Neural progenitor cell (in vitro differentiated cells): Measurements from ENCODE around the gene SPAG16. TPM values are rescaled to one million over a fixed set of nuclear protein-coding genes. Genes with fewer than 3 reads are reported as not detected.

ENCODE experiments used
- DNase-seq: peaks from one replicate; pipeline ENCODE4 v3.0.0-alpha.2; 2016; ENCODE audit warnings: low spot score
- H2AFZ ChIP-seq: fragments of 200-600 bp; sonication (generic); replicated peaks from 2 replicates; pipeline ENCODE4 v1.6.1; 2016; ENCODE audit warnings: antibody characterized with exemption
- H3F3A ChIP-seq: fragments of 200-600 bp; sonication (generic); 2 replicates; pipeline ENCODE4 v1.6.1; 2016; ENCODE audit warnings: antibody characterized with exemption, low read depth
- H3K27ac ChIP-seq: fragments of 200-600 bp; sonication (generic); 2 replicates; pipeline ENCODE4 v1.5.1; 2016; ENCODE audit warnings: mild to moderate bottlenecking
- H3K27me3 ChIP-seq: fragments of 200-600 bp; sonication (generic); 2 replicates; pipeline ENCODE4 v1.6.1; 2016; ENCODE audit warnings: mild to moderate bottlenecking, moderate library complexity
- H3K36me3 ChIP-seq: fragments of 200-600 bp; sonication (generic); 2 replicates; pipeline ENCODE4 v1.5.1; 2016
- H3K4me1 ChIP-seq: fragments of 200-600 bp; sonication (generic); 2 replicates; pipeline ENCODE4 v1.6.1; 2016; ENCODE audit warnings: mixed run types
- H3K4me2 ChIP-seq: fragments of 200-600 bp; sonication (generic); 2 replicates; pipeline ENCODE4 v1.6.1; 2016
- H3K4me3 ChIP-seq: fragments of 200-600 bp; sonication (generic); 2 replicates; pipeline ENCODE4 v1.5.1; 2016
- H3K79me2 ChIP-seq: fragments of 200-600 bp; sonication (generic); 2 replicates; pipeline ENCODE4 v1.6.1; 2016; ENCODE audit warnings: low read depth
- H3K9ac ChIP-seq: fragments of 200-600 bp; sonication (generic); 2 replicates; pipeline ENCODE4 v1.6.1; 2016
- H3K9me3 ChIP-seq: fragments of 200-600 bp; sonication (generic); 2 replicates; pipeline ENCODE4 v1.5.1; 2016; ENCODE audit warnings: low read depth
- H4K20me1 ChIP-seq: fragments of 200-600 bp; sonication (generic); 2 replicates; pipeline ENCODE4 v1.6.1; 2016; ENCODE audit warnings: low read depth
- H3K27ac Mint-ChIP-seq: 3 replicates; pipeline ENCODE4 v1.8.0; 2021; ENCODE audit warnings: mixed read lengths
- H3K27me3 Mint-ChIP-seq: 2 replicates; pipeline ENCODE4 v1.8.0; 2022; ENCODE audit warnings: low read depth, mild to moderate bottlenecking, inconsistent platforms, moderate library complexity, mixed read lengths; ENCODE audit not compliant: insufficient read depth
- H3K36me3 Mint-ChIP-seq: 3 replicates; pipeline ENCODE4 v1.8.0; 2021; ENCODE audit warnings: mixed read lengths
- H3K4me1 Mint-ChIP-seq: 3 replicates; pipeline ENCODE4 v1.8.0; 2021; ENCODE audit warnings: mixed read lengths
- H3K4me3 Mint-ChIP-seq: 3 replicates; pipeline ENCODE4 v1.8.0; 2021; ENCODE audit warnings: mild to moderate bottlenecking, moderate library complexity, mixed read lengths
- H3K9me3 Mint-ChIP-seq: 3 replicates; pipeline ENCODE4 v1.8.0; 2020; ENCODE audit warnings: mixed read lengths
- CTCF ChIP-seq: fragments of 200-600 bp; sonication (generic); IDR thresholded peaks from 2 replicates; pipeline ENCODE4 v1.5.1; 2017; ENCODE audit warnings: antibody characterized with exemption, mild to moderate bottlenecking
- EZH2 ChIP-seq: fragments of 200-600 bp; sonication (generic); IDR thresholded peaks from 2 replicates; pipeline ENCODE4 v1.6.1; 2017; ENCODE audit warnings: antibody characterized with exemption, mild to moderate bottlenecking, moderate library complexity
- EZH2phosphoT487 ChIP-seq: fragments of 200-600 bp; sonication (generic); IDR thresholded peaks from 2 replicates; pipeline ENCODE4 v1.6.1; 2017; ENCODE audit warnings: antibody characterized with exemption
- total RNA-seq: library from RNA; depleted of rRNA; stranded (reverse); fragments of >200 nt; gene quantifications from 2 replicates; pipeline ENCODE4 v1.2.3, GENCODE V29; 2015; ENCODE audit warnings: low replicate concordance

Gene SPAG16
- total RNA-seq, 1 donor from 2014 or later: 70.3 TPM

GRCh38 chr2:213288913-213289700 lies 4.8 kb downstream of the SPAG16 start:
- Mint-ChIP-seq H3K4me1 (peaks cover 12% of the 10 kb centered on the region), H3K27me3 (no peaks in the 10 kb centered on the region), H3K9me3 (no peaks in the 10 kb centered on the region), H3K27ac (no peak overlapping the region), H3K4me3 (no peak overlapping the region), H3K36me3 (peaks cover 30% of the 10 kb centered on the region)
- Histone ChIP-seq H3F3A (no peaks in the 10 kb centered on the region), H3K4me1 (peaks cover 22% of the 10 kb centered on the region), H3K79me2 (peaks cover 51% of the 10 kb centered on the region), H3K27me3 (no peaks in the 10 kb centered on the region), H3K4me2 (no peak overlapping the region), H2AFZ (no peak overlapping the region), H3K9ac (no peak overlapping the region), H4K20me1 (no peaks in the 10 kb centered on the region), H3K9me3 (no peaks in the 10 kb centered on the region), H3K27ac (no peak overlapping the region), H3K36me3 (peaks cover 4% of the 10 kb centered on the region), H3K4me3 (no peak overlapping the region)
- no peak for TF ChIP-seq CTCF
- no peak for TF ChIP-seq EZH2phosphoT487
- TF ChIP-seq EZH2: no peak
- no peak for DNase-seq

GRCh38 chr2:213290501-213290900 lies 6.2 kb downstream of the SPAG16 start:
- no peak overlapping the region for H3K4me2 ChIP-seq
- DNase-seq: no peak
- H3K9me3 ChIP-seq: no peaks in the 10 kb centered on the region
- no peaks in the 10 kb centered on the region for H3K27me3 ChIP-seq
- H3K36me3 Mint-ChIP-seq: peaks cover 30% of the 10 kb centered on the region
- H3K36me3 ChIP-seq: peaks cover 4% of the 10 kb centered on the region
- no peaks in the 10 kb centered on the region for H3F3A ChIP-seq
- H3K4me3 Mint-ChIP-seq: no peak overlapping the region
- peaks cover 7% of the 10 kb centered on the region for H3K4me1 Mint-ChIP-seq
- no peak overlapping the region for H3K27ac Mint-ChIP-seq
- H3K27ac ChIP-seq: no peak overlapping the region
- no peak overlapping the region for H2AFZ ChIP-seq
- no peaks in the 10 kb centered on the region for H3K27me3 Mint-ChIP-seq
- no peaks in the 10 kb centered on the region for H3K9me3 Mint-ChIP-seq
- no peaks in the 10 kb centered on the region for H4K20me1 ChIP-seq
- no peak overlapping the region for H3K9ac ChIP-seq
- H3K4me1 ChIP-seq: peaks cover 20% of the 10 kb centered on the region
- no peak overlapping the region for H3K4me3 ChIP-seq
- no peak for TF ChIP-seq CTCF
- no peak for TF ChIP-seq EZH2phosphoT487
- no peak for TF ChIP-seq EZH2
- H3K79me2 ChIP-seq: peaks cover 41% of the 10 kb centered on the region

GRCh38 chr2:213296270-213296669 lies 12.0 kb downstream of the SPAG16 start:
- no peak overlapping the region for H3K27ac ChIP-seq
- H3K9ac ChIP-seq: no peak overlapping the region
- no peaks in the 10 kb centered on the region for H3K27me3 ChIP-seq
- H3K36me3 ChIP-seq: peaks cover 10% of the 10 kb centered on the region
- no peaks in the 10 kb centered on the region for H3K9me3 Mint-ChIP-seq
- no peak overlapping the region for H3K4me2 ChIP-seq
- H3K27me3 Mint-ChIP-seq: peaks cover 2% of the 10 kb centered on the region
- H3K9me3 ChIP-seq: no peaks in the 10 kb centered on the region
- H2AFZ ChIP-seq: no peak overlapping the region
- H3K27ac Mint-ChIP-seq: no peak overlapping the region
- no peaks in the 10 kb centered on the region for H3F3A ChIP-seq
- H3K79me2 ChIP-seq: peaks cover 13% of the 10 kb centered on the region
- peaks cover 37% of the 10 kb centered on the region for H3K36me3 Mint-ChIP-seq
- DNase-seq: no peak
- no peaks in the 10 kb centered on the region for H3K4me1 ChIP-seq
- no peak overlapping the region for H3K4me3 Mint-ChIP-seq
- no peaks in the 10 kb centered on the region for H3K4me1 Mint-ChIP-seq
- no peak overlapping the region for H3K4me3 ChIP-seq
- TF ChIP-seq CTCF: no peak
- TF ChIP-seq EZH2phosphoT487: no peak
- TF ChIP-seq EZH2: no peak
- no peaks in the 10 kb centered on the region for H4K20me1 ChIP-seq
